HG02870 (cell line): ENCODE measurements around the gene HNRNPUL2.
A peak's percentile ranks its signal among the peaks of the same experiment; 100 is the strongest.

Experiments
- ATAC-seq: cut with Tn5 transposase; IDR thresholded peaks from one replicate; pipeline ENCODE4 v1.9.1; 2021; ENCODE audit warnings: mild to moderate bottlenecking, moderate library complexity; ENCODE audit not compliant: unreplicated experiment

The HNRNPUL2 gene

DNA sequence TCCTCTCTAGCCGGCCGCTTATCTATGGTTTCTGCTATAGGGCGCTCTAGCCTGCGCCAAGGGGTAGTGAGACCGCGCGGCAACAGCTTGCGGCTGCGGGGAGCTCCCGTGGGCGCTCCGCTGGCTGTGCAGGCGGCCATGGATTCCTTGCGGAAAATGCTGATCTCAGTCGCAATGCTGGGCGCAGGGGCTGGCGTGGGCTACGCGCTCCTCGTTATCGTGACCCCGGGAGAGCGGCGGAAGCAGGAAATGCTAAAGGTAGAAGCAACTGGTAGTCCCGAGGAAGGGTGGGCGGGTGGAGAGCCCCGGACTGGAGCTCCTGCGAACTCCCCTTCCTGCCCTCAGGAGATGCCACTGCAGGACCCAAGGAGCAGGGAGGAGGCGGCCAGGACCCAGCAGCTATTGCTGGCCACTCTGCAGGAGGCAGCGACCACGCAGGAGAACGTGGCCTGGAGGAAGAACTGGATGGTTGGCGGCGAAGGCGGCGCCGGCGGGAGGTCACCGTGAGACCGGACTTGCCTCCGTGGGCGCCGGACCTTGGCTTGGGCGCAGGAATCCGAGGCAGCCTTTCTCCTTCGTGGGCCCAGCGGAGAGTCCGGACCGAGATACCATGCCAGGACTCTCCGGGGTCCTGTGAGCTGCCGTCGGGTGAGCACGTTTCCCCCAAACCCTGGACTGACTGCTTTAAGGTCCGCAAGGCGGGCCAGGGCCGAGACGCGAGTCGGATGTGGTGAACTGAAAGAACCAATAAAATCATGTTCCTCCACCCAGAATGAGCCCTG is 55.5 kb downstream of the HNRNPUL2 start, which contains the start of the genes LBHD1 and UQCC3:
LBHD1 (minus strand) TSS at position 660 of the 782 bp plus-strand sequence. CDS start 2,236 bp downstream, outside the sequence.
UQCC3 (plus strand) TSS at position 66 of the 782 bp plus-strand sequence; CDS start at position 139, 73 bp downstream.
- peak; percentile 57 for ATAC-seq

DNA sequence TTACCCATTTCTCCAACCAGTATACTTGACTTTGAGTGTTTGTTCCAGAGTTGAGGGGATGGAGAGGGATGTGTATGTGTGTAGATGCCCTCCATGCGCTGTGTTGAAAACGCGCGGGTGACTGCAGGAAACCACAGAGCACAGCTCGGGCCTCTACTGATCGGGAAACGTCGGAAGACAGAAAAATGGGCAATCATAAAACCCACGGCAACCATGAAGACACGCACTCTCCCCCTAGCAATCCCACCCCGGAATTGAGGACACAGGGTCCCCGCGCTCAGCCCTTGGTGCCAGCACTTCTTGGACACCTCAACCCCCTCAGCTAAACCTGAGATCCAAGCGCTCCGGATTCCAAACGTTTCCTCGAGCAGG is 56.0 kb downstream of the HNRNPUL2 start:
- ATAC-seq = no peak

DNA sequence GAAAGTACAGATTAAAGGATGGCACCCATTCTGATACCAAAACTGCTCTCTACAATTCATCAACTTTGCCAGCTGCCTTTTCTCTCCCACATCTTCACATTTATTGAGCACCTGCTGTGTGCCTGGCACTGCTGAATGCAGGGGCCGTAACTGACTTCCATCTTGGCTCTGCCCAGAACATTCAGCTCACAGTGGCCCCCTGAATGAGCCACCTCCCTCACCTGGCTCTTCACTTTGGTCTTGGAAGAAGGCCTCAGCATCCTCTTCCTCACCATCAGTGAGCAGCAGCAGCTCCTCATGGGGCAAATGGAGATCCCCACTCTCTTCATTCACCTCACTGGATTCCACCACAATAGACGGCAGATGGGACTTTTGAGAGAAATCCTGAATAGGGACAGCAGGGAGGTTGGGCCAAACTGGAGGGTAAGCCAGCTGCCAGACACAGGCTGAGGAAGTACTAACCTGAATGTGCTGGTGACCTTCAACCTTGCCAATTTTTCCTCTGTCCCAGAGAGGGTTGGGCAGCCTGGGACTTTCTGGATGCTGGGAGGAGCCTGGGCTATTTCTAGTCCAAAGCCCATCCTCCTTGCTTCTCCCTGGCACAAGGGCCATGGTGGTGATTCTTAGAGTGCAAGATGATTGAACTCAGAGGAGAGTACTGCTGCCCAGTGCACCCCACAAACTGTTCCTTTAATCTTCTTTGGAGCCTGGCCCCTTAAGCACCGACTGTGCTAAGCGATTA is 57.7 kb downstream of the HNRNPUL2 start:
- no peak for ATAC-seq

DNA sequence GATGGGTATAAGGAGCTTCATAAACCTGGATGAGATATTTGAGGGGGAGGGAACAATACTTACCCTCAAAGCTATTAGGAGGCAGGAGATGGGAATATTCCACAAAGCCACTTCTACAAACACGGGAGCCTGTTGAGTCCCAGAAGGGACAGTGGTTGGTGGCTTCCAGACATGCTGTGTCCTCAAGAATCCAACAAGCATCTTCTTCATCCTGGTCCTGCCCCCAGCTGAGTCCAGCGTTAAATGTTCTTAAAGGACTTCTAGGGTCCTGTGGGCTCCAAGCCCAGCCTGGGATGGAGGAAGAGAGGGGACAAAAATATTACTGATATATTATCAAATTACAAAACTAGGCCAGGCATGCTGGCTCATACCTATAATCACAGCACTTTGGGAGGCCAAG is 59.8 kb downstream of the HNRNPUL2 start:
- ATAC-seq = no peak

DNA sequence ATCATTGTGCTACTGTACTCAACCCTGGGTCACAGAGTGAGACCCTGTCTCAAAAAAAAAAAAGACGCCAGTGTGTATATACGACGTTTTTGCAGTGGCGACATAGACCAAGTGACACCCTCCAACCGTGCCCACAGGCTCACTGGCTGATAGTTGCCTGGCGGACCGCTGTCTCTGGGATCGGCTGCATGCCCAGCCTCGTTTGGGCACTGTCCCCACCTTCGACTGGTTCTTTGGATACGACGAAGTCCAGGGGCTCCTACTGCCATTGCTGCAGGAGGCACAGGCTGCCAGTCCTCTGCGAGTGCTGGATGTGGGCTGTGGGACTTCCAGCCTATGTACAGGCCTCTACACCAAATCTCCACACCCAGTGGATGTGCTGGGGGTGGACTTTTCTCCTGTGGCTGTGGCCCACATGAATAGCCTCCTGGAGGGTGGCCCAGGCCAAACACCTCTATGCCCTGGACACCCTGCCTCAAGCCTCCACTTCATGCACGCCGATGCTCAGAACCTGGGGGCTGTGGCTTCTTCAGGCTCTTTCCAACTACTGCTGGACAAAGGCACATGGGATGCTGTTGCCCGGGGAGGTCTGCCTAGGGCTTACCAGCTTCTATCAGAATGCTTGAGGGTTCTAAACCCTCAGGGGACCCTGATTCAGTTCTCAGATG is 60.9 kb downstream of the HNRNPUL2 start:
- no peak for ATAC-seq

DNA sequence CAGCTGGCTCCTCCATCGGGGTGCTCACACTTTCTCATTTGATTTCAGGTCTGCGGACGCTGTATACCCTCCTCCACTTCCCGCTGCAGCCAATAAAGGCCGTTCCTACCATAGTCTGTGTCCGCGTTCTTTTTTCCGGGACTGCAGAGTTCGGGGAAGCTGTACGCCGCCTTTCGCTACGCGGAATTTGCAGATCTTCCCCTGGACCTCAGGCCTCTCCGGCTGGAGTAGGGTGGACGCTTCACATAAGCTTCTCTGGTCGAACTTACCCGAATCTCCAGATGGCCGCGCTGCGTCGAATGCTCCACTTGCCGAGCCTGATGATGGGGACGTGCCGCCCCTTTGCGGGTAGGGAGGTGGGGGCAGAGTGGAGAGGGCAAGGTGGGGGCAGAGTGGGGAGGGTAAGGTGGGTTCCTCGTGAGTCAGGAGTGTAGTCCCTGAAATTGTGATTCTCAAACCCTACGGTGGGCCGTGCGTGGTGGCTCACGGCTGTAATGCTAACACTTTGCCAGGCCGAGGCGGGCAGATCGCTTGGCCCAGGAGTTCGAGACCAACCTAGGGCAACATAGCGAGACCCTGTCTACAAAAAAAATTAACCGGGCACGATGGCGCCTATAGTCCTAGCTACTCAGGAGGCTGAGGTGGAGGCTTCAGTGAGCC is 61.5 kb downstream of the HNRNPUL2 start:
- ATAC-seq = peak; percentile 18

DNA sequence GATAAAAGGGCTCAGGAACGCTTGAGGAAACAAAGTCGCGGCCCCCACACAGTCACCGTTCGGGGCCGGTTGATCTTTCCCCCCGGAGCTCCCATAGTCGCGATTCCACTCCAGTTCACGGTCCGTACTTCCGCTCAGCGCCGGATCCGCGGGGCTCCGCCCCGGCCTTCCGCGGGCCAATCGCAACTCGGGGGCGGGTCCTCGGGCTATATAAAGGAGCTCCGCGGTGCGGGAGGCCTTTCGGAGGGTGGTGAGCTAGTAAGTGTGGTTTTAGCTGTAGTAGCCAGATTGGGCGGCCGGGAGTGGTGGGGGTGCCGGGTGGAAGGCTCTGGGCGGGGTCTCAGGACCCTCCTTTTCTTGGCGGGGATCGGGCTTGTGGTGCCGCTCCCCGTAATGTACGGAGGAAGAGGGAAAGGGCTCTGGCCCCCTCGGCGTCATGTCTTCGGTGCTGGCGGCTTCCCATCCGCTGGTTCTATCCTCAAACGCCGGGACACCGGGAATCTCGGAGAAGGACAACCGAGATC is 62.1 kb downstream of the HNRNPUL2 start, which contains the start of the genes C11orf98 and CSKMT:
C11orf98 (minus strand) TSS at position 136 of the 524 bp plus-strand sequence; CDS start at position 95, 41 bp downstream.
CSKMT (plus strand) TSS at position 238 of the 524 bp plus-strand sequence. CDS start 568 bp downstream, outside the sequence.
- ATAC-seq = peak; percentile 78

DNA sequence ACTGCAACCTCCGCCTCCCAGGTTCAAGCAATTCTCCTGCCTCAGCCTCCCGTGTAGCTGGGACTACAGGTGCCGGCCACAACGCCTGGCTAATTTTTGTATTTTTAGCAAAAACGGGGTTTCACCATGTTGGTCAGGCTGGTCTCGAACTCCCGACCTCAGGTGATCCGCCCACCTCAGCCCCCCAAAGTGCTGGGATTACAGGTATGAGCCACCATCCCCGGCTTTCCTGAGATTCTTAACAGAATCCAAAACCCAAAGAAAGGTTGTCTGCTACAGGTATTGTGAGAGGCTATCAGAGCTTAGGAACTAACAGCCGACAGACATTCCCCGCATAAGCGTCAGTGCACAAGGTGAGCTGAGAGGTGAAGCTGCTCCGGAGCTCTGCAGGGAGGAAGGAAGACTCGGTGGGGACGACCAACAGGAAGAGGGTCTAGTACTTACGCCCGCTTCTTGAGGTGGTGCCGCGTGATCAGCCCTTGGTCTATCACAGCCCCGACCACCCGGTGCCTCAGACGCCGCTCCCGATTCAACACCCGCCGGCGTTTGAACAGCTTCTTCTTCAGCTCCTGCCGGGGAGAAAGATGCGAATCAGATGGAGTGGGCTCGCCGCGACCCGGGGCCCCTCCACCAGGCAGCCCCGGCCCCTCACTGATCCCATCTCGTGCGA is 62.7 kb downstream of the HNRNPUL2 start:
- ATAC-seq = peak; percentile 10
